Frontal cortex (tissue), 4 donors: Measurements from ENCODE around the gene GPR143. TPM values are rescaled to one million over a fixed set of nuclear protein-coding genes. Genes with fewer than 3 reads are reported as not detected.

Source experiments
- DNase-seq, 2 donors: peaks; one replicate each; pipeline ENCODE4 v3.0.0; 2012; ENCODE audit warnings: low spot score in 2 of 2
- FAIRE-seq: peaks from 2 replicates; lab custom pipeline; 2012; peaks lifted over from hg19 to GRCh38; lab: Jason Lieb, UNC
- total RNA-seq: library from RNA; depleted of rRNA; stranded (reverse); fragments of >200 nt; gene quantifications from one replicate; pipeline ENCODE4 v1.2.3, GENCODE V29; 2014
- donor health status: control.
- donor health status: control.
- donor health status: control.

The GPR143 gene
- total RNA-seq, 1 donor from 2014 or later: 0.82 TPM

DNA sequence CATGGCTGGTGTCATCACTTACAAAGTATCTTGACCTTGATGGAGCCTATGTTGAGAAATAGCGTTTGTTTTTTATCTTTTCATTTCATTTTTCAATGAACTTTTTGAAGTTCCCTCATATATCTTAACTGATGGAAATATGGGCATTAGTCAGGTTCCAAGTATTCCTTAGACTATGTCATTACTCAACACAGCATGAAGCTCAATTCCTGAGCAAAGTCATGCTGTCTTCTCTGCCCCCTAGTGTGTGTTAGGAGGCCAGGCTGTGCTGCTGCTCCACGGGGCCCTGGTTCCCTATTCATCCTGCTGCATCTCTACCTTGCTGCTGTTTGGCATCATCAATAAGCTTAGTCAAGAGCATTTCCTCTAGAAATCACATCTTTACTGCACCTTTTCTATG lies 40.9 kb downstream of the GPR143 start:
- DNase-seq: no peak
- no peak for FAIRE-seq

DNA sequence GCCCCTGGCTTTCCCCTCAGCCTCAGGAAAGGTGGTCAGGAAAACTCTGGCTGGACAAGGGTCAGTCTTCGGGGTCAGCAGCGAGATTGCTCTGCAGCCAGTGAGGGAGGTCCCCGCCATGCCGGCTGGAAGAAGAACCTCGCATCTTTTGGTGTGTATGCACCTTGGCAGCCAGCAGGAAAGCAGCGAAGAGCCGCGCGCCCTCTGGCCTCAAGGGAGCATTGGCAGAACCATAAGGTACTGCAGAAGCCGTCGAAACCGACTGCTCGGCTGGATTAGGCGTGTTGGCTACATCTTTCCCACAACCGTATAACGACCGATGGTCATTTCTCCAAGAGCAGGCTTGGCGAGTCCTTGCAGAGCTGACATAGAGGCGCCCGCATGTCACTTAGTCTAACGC lies 48.3 kb downstream of the GPR143 start:
- FAIRE-seq: no peak

GRCh38 chrX:9710332-9710731 lies 55.3 kb downstream of the GPR143 start:
- DNase-seq (no peak), FAIRE-seq (no peak)

More for the DNA sequence above, 48.3 kb downstream of the GPR143 start:
- DNase-seq: no peak

- no peak for FAIRE-seq
- DNase-seq: peak; percentile 38 to 68
These were observed 56.6 kb downstream of the GPR143 start for GRCh38 chrX:9708923-9709553.

DNA sequence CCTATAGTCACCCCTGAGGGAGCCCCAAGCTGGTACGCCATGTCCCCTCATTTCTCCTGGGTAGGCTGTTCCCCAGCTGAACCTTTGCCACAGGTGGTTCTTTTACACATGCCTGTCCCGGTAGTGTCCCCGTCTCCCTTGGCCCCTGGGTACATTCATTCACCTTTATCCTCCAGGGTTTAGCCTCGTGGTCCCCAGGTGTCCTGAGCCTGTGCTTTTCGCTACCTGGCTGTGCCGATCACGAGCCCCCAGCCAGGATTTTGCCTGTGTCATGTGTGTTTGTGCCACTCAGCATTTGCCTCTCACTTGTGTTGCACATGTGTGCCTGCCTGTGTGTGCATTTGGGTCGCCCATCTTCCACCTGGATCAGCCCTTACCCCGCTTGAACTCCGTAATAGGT lies 57.6 kb downstream of the GPR143 start:
- FAIRE-seq (no peak), DNase-seq (no peak)

DNA sequence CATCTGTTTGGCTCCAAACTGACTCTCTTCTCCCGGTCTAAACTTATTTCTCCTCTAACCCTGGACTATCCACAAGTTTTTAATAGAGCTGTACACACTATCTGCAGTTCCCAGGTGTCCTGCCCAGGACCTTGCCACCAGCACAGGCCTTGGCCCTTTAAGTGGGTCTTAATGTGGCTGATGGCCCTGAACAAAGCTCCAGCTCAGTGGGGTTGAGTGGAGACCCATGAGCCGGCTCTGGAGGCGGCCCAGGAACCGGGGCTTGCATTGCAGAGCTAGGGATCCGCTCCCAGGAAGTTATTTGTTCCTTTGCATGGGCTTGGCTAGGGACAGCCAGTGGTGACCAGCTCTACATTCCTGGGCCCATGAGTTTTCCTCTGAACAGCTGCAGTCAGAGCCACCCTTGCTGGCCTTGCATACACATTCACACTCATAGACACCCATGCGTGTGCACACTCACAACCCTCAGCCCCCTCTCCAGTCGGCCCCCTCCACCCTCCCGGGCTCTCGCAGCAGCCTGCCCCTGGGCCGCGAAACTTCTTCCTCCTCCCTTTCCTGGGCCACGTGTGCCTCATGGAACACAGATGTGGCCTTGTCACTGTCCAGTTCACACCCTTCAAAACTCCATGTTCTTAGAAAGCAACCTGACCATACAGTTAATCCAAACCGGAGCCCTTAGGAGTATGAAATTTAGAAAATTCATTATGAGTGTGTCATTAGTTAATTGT lies 58.2 kb downstream of the GPR143 start:
- FAIRE-seq (no peak), DNase-seq (no peak)

DNA sequence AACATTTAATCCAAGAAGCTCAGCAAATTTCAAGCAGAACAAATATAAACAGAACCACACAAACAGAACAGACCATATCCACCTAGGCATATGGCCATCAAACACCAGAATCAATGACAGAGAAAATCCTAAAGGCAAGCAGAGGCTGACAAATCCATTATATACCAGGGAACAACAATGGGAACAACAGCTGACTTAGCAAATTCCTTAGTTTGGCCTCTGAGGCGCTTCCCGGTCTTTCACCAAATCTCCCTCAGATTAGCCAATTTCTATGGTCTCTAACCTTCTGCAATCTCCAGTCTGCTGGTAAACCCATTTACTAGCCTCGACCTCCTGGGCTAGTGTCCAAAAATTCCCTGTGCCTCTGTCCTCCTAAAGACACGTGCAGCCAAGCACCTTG lies 59.2 kb downstream of the GPR143 start:
- no peak for DNase-seq
- FAIRE-seq: no peak

DNA sequence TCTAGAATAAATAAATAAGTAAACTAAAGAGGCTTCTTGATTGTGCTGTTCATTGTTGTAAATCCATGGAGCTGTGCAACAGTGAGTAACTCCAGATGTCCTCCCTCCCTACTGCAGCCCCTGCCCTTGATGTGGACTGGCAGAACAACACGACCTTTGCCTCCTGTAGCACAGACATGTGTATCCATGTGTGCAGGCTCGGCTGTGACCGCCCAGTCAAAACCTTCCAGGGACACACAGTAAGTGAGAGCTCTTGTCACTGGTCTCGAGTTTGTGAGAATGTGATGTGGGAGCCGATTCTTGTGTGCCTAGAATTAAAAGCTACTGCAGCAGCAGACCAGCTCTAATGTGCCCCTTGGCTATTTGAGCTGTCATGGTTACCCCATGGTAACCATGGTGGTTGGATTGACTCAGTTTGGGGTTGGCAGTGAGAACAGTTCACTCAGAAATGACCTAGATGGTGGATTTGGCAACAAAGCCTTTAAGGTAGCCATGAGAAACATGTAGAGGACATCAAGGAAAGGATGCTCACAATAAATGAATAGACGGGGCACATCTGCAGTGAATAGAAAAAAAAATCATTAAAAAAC lies 60.7 kb downstream of the GPR143 start:
- DNase-seq (no peak), FAIRE-seq (no peak)

- FAIRE-seq (no peak), DNase-seq (no peak)
These were observed 62.2 kb downstream of the GPR143 start for GRCh38 chrX:9703406-9703805.

- DNase-seq: no peak
- FAIRE-seq: no peak
These were observed 63.9 kb downstream of the GPR143 start for GRCh38 chrX:9701790-9702189.

GRCh38 chrX:9700555-9700954 lies 65.1 kb downstream of the GPR143 start:
- DNase-seq: no peak
- no peak for FAIRE-seq

GRCh38 chrX:9698576-9698975 lies 67.1 kb downstream of the GPR143 start:
- no peak for DNase-seq
- no peak for FAIRE-seq

DNA sequence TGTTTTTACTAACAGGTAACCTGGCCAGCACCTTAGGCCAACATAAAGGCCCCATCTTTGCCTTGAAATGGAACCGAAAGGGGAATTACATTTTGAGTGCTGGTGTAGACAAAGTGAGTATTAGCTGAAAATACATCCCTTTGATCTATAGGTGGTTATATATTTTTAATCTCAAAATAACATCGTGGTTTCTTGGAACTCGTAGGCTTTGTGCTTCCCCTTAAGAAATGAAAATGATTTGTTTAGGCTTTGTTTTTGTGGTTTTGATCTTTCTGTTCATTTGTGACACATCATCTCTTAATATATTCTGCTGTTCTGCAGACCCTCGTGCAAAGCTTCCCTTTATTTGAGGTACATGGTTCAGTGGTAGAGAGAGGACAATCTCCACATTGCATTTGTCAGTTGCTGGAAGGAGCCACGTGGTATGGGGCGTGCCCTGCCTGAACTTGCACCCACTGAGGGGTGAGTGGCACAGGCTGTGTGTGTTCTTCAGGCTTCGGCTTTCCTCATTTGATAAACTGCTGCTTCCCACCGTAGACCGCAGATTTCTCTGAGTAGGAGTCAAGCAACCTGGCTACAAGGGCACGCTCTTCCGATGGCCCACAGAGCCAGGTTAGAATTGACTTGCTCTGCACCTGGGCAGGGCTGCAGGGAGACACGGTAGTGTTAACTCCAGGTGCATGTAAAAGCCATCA lies 72.2 kb downstream of the GPR143 start:
- FAIRE-seq (no peak), DNase-seq (no peak)

- no peak for FAIRE-seq
- DNase-seq: no peak
These were observed 75.6 kb downstream of the GPR143 start for GRCh38 chrX:9690046-9690445.

DNA sequence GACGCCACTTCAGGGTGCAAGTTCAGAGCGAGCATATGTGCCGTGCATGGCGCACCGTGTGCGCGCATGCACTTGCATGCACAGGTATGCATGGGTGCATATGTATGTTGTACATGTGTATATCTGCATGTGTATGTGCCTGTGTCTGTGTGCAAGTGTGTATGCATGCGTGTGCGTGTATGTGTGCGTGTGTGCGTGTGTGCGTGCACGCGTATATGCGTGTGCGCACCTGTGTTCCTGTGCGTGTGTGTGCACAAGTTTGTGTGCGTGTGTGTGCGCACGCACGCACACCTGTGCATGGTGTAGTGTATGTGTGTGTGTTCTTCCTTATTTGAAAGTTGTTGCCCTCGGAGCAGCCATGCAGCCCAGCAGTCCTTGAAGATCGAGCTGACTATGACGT lies 76.8 kb downstream of the GPR143 start:
- DNase-seq: no peak
- no peak for FAIRE-seq

DNA sequence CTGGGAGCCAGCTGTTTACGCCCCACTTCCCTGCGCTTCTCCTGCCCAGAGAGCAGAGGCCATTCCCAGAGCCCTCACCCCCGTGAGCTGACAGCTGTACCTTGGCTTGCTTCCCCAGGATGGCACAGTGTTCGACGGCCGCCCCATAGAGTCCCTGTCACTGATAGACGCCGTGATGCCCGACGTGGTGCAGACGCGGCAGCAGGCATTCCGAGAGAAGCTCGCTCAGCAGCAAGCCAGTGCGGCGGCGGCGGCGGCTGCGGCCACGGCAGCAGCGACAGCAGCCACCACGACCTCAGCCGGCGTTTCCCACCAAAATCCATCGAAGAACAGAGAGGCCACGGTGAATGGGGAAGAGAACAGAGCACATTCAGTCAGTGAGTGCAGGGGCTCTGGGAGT lies 77.7 kb downstream of the GPR143 start:
- DNase-seq (no peak), FAIRE-seq (no peak)

- DNase-seq: no peak
- FAIRE-seq: no peak
These were observed 82.3 kb downstream of the GPR143 start for GRCh38 chrX:9683350-9683749.

DNA sequence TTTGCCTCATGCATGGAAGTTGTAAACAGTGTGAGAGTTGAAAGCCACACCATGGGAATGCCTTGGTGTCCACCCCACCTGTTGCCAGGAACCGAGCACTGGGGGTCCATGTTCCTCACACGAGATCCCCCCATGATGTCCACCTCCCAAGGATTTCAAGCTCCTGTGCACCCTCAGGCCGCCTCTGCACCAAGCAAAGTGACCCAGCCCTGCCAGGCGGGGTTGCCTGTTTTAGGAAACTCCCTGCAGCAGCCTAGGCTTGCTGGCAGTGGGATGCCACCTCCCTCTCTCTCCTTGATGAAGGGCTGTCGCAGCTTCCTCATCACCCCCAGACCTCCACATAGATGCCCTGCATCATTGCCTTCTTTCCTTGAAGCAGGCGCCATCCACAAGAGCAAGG lies 82.8 kb downstream of the GPR143 start:
- DNase-seq (no peak), FAIRE-seq (no peak)

GRCh38 chrX:9682456-9682855 lies 83.2 kb downstream of the GPR143 start:
- DNase-seq (peak in 1 of 2 donors; percentile 24), FAIRE-seq (no peak)

- no peak for FAIRE-seq
These were observed 84.2 kb downstream of the GPR143 start for GRCh38 chrX:9681422-9681821.

GRCh38 chrX:9681011-9681410 lies 84.6 kb downstream of the GPR143 start:
- FAIRE-seq (no peak), DNase-seq (no peak)

More at GRCh38 chrX:9681422-9681821, 84.2 kb downstream of the GPR143 start:
- no peak for DNase-seq
